RWPE1 (cell line): ENCODE results near the gene SULT1A2.
"Not testable (repeated sequence)": the region's sequence is repeated elsewhere in the genome, so short reads cannot be mapped to it uniquely, and the experiment has no call there.

Experiments used
- CTCF ChIA-PET: fragments of 350-600 bp; sonication (Branson Sonifier 250); formaldehyde crosslinking; extraction: SDS; loops from one replicate; lab custom pipeline; 2021; lab: Yijun Ruan, JAX
- POLR2A ChIA-PET: fragments of 400-600 bp; formaldehyde crosslinking; extraction: SDS; loops from one replicate; lab custom pipeline; 2020; ENCODE audit warnings: antibody characterized with exemption; ENCODE audit not compliant: low non-redundant PET; lab: Yijun Ruan, JAX
- DNase-seq: peaks from one replicate; pipeline ENCODE4 v3.0.0; 2012; ENCODE audit warnings: low spot score
- H3K27ac ChIP-seq: fragments of 450-650 bp; 2 replicates; pipeline ENCODE4 v1.5.1; 2017
- CTCF ChIP-seq: fragments of 450-650 bp; conservative IDR thresholded peaks from 2 replicates; pipeline ENCODE4 v1.5.1; 2017; ENCODE audit warnings: low read depth, mild to moderate bottlenecking

SULT1A2 gene

DNA sequence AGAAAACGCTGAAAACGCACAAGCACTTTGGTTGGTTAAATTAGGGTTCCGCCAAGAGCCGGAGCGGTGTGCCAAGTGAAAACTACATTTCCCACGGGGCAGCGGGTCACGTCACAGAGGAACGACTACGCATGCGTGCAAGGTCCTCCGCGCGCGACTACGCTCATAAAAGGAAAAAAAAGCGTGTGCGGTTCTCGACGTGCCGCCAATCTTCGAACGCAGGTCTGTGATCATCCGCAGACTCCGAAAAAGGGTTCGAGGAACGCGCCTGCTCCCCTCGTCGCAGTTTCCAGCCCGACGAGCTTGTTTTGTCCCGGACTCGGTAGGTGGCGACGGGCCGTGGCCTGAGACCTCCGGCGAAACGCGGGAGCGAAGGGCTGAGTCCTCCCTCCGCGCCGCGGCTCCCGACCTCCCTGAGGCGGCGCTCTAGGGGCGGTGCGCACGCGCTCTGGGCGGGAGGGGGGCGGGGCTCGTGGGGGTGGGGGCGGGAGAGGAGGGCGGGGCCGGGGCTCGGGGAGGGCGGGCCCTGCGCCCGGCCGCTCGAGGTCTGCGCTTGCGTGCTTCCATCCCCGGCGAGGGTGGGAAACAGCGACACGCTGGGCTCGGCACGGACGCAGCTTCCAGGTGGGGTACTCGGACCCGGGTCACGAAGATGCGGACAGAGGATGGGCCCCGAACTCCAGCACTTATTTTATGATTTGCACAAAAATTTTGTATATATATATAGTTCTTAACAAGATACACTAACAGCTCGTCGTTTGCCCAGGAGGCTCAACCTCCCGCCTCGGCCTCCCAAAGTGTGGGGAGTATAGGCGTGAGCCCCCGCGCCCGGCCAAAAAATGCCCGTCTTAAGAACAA is 42.8 kb downstream of the SULT1A2 start, which contains the start of gene SGF29:
Gene SGF29 (plus strand): TSS at position 145 of the 858 bp plus-strand sequence. CDS start 27,150 bp downstream, outside the sequence.
- TF ChIP-seq CTCF = peak; percentile 40
- peak; percentile 95 for DNase-seq
- peak within 1 kb of the TSS; percentile 91 for H3K27ac ChIP-seq
- POLR2A ChIA-PET = interaction anchor here (0.6 kb wide), 2 partner anchors 15 to 32 kb away, joined by 3 to 5 read pairs; no protein-coding TSS in a partner anchor
- CTCF ChIA-PET = interaction anchor here (0.6 kb wide), 1 partner anchor 72 kb away, joined by 3 read pairs; no protein-coding TSS in a partner anchor

GRCh38 chr16:28549301-28549899 is 47.5 kb downstream of the SULT1A2 start:
- DNase-seq = peak; percentile 21

GRCh38 chr16:28548306-28548802 is 48.5 kb downstream of the SULT1A2 start:
- ChIA-PET POLR2A (no interaction called here), CTCF (interaction anchor here (0.6 kb wide), 1 partner anchor 11 kb away, joined by 3 read pairs; no protein-coding TSS in a partner anchor)
- H3K27ac ChIP-seq = no peak overlapping the region
- TF ChIP-seq CTCF = no peak
- no peak for DNase-seq

More at GRCh38 chr16:28549301-28549899, 47.5 kb downstream of the SULT1A2 start:
- CTCF ChIA-PET = interaction anchor here (0.6 to 0.8 kb wide), 3 partner anchors 58 to 271 kb away, joined by 3 to 6 read pairs (median 3); no protein-coding TSS in a partner anchor
- peak; percentile 71 for TF ChIP-seq CTCF
- H3K27ac ChIP-seq = no peak overlapping the region
- POLR2A ChIA-PET = no interaction called here

DNA sequence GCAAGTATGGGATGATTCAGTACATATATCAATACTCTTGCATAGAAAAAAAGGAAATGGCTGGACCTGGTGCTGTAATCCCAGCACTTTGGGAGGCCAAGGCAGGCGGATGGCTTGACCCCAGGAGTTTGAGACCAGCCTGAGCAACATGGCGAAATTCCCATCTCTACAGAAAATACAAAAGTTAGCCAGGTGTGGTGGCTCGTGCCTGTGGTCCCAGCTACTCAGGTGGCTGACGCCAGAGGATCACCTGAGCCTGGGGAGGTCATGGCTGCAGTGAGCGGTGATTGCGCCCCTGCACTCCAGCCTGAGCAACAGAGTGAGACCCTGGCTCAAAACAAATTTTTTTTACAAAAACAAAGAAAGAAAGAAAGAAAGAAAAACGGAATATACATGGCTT is 50.2 kb downstream of the SULT1A2 start:
- POLR2A ChIA-PET = no interaction called here
- CTCF ChIA-PET = no interaction called here
- no peak overlapping the region for H3K27ac ChIP-seq
- no peak for TF ChIP-seq CTCF
- no peak for DNase-seq

- POLR2A ChIA-PET, DNase-seq, CTCF ChIA-PET, H3K27ac ChIP-seq: not testable (repeated sequence)
Observed at GRCh38 chr16:28545964-28546363, 50.9 kb downstream of the SULT1A2 start.

- ChIA-PET POLR2A (no interaction called here), CTCF (no interaction called here)
- no peak for DNase-seq
- TF ChIP-seq CTCF = no peak
- H3K27ac ChIP-seq = no peak overlapping the region
Observed at GRCh38 chr16:28544998-28545397, 51.9 kb downstream of the SULT1A2 start.
